Bronchial epithelial cell (primary cell): ENCODE results near the gene ARHGAP31. TPM values are rescaled to one million over a fixed set of nuclear protein-coding genes. Genes with fewer than 3 reads are reported as not detected.
"Not testable (repeated sequence)": the region's sequence is repeated elsewhere in the genome, so short reads cannot be mapped to it uniquely, and the experiment has no call there.

Experiments
- DNase-seq: peaks from one replicate; pipeline ENCODE4 v3.0.0-alpha.2; 2010; ENCODE audit warnings: low read depth
- FAIRE-seq: peaks from 2 replicates; lab custom pipeline; 2011; peaks lifted over from hg19 to GRCh38; lab: Jason Lieb, UNC
- H3K27me3 ChIP-seq: 2 replicates; pipeline ENCODE4 v1.5.1; 2011; ENCODE audit warnings: low read length; ENCODE audit not compliant: control insufficient read depth, insufficient read depth
- H3K36me3 ChIP-seq: 2 replicates; pipeline ENCODE4 v1.5.1; 2011; ENCODE audit warnings: low read length; ENCODE audit not compliant: control insufficient read depth, insufficient read depth
- H3K4me3 ChIP-seq: 2 replicates; pipeline ENCODE4 v1.5.1; 2011; ENCODE audit warnings: mild to moderate bottlenecking, low read depth, low read length, control low read depth
- CTCF ChIP-seq: IDR thresholded peaks from 2 replicates; pipeline ENCODE4 v1.5.1; 2011; ENCODE audit warnings: mild to moderate bottlenecking, moderate library complexity, low read length, control low read depth, inconsistent platforms; ENCODE audit not compliant: insufficient read depth, severe bottlenecking
- total RNA-seq: library from RNA; depleted of rRNA; stranded (reverse); fragments of >200 nt; gene quantifications from 2 replicates; pipeline ENCODE4 v1.2.1, GENCODE V29; 2014

Gene ARHGAP31
- total RNA-seq, 1 donor from 2014 or later = 0.26 TPM

GRCh38 chr3:119351581-119351980, 57.4 kb downstream of the ARHGAP31 start:
- Histone ChIP-seq H3K4me3 (no peak overlapping the region), H3K27me3 (no peaks in the 10 kb centered on the region), H3K36me3 (no peaks in the 10 kb centered on the region)
- DNase-seq = no peak
- no peak for FAIRE-seq
- TF ChIP-seq CTCF = no peak

GRCh38 chr3:119352034-119352609, 57.9 kb downstream of the ARHGAP31 start:
- Histone ChIP-seq H3K36me3 (no peaks in the 10 kb centered on the region), H3K4me3 (no peak overlapping the region), H3K27me3 (no peaks in the 10 kb centered on the region)
- FAIRE-seq (no peak), DNase-seq (peak; percentile 41)
- no peak for TF ChIP-seq CTCF

GRCh38 chr3:119352863-119353527, 58.8 kb downstream of the ARHGAP31 start:
- no peak overlapping the region for H3K4me3 ChIP-seq
- no peak for FAIRE-seq
- DNase-seq = peak; percentile 62

GRCh38 chr3:119355608-119356007, 61.4 kb downstream of the ARHGAP31 start:
- not testable (repeated sequence) for DNase-seq, FAIRE-seq

More at GRCh38 chr3:119352863-119353527, 58.8 kb downstream of the ARHGAP31 start:
- Histone ChIP-seq H3K36me3 (no peaks in the 10 kb centered on the region), H3K27me3 (no peaks in the 10 kb centered on the region)
- peak; percentile 6 for TF ChIP-seq CTCF

GRCh38 chr3:119356646-119357045, 62.5 kb downstream of the ARHGAP31 start:
- H3K4me3 ChIP-seq = no peak overlapping the region
- no peak for TF ChIP-seq CTCF
- FAIRE-seq (no peak), DNase-seq (peak; percentile 21)
- H3K36me3 ChIP-seq = no peaks in the 10 kb centered on the region
- no peaks in the 10 kb centered on the region for H3K27me3 ChIP-seq

More at GRCh38 chr3:119355608-119356007, 61.4 kb downstream of the ARHGAP31 start:
- not testable (repeated sequence) for H3K27me3 ChIP-seq, H3K4me3 ChIP-seq, H3K36me3 ChIP-seq

- no peaks in the 10 kb centered on the region for H3K36me3 ChIP-seq
- TF ChIP-seq CTCF = no peak
- H3K4me3 ChIP-seq = no peak overlapping the region
- DNase-seq (peak; percentile 23), FAIRE-seq (no peak)
- no peaks in the 10 kb centered on the region for H3K27me3 ChIP-seq
These were observed 63.0 kb downstream of the ARHGAP31 start for GRCh38 chr3:119357190-119357589.
